PC-3 (cell line): Measurements from ENCODE around the gene KCP. TPM values are rescaled to one million over a fixed set of nuclear protein-coding genes. Genes with fewer than 3 reads are reported as not detected.

Experiments
- ATAC-seq: fragments of 200-7000 bp; cut with Tn5 transposase; 2 replicates; pipeline ENCODE4 v1.9.1; 2020; ENCODE audit warnings: mild to moderate bottlenecking, moderate library complexity
- BruUV-seq: library from RNA; stranded (reverse); fragments of 400-500 nt; replicated peaks from 2 replicates; lab custom pipeline; 2021; lab: Mats Ljungman, UMichigan
- CTCF ChIA-PET: fragments of 300-600 bp; sonication (Branson Sonifier 250); formaldehyde crosslinking; loops from one replicate; lab custom pipeline; 2022; ENCODE audit warnings: antibody characterized with exemption; lab: Charles Lee
- POLR2A ChIA-PET: fragments of 300-600 bp; sonication (Branson Sonifier 250); formaldehyde crosslinking; loops from one replicate; lab custom pipeline; 2022; ENCODE audit warnings: antibody characterized with exemption; ENCODE audit not compliant: unreplicated experiment; lab: Charles Lee
- DNase-seq: peaks from one replicate; pipeline ENCODE4 v3.0.0-alpha.2; 2015
- H2AFZ ChIP-seq: fragments of 300-600 bp; sonication (generic); 2 replicates; pipeline ENCODE4 v1.6.0; 2016; ENCODE audit warnings: antibody characterized with exemption, low read length
- H3F3A ChIP-seq: fragments of 300-600 bp; sonication (generic); one replicate; pipeline ENCODE4 v1.6.0; 2017; ENCODE audit warnings: antibody characterized with exemption, low read length, control low read depth, mild to moderate bottlenecking; ENCODE audit not compliant: unreplicated experiment
- H3K27ac ChIP-seq: fragments of 300-600 bp; sonication (generic); 2 replicates; pipeline ENCODE4 v1.5.1; 2016; ENCODE audit warnings: mild to moderate bottlenecking, low read length
- H3K27me3 ChIP-seq: fragments of 300-600 bp; sonication (generic); 2 replicates; pipeline ENCODE4 v1.6.1; 2016; ENCODE audit warnings: low read length, mixed read lengths
- H3K36me3 ChIP-seq: fragments of 300-600 bp; sonication (generic); 2 replicates; pipeline ENCODE4 v1.6.1; 2016; ENCODE audit warnings: low read depth, mixed run types, low read length, mixed read lengths
- H3K4me1 ChIP-seq: fragments of 300-600 bp; sonication (generic); 2 replicates; pipeline ENCODE4 v1.5.1; 2016; ENCODE audit warnings: low read length; ENCODE audit not compliant: insufficient read depth
- H3K4me2 ChIP-seq: fragments of 300-600 bp; sonication (generic); 2 replicates; pipeline ENCODE4 v1.6.0; 2016; ENCODE audit warnings: low read length
- H3K4me3 ChIP-seq: fragments of 300-600 bp; sonication (generic); 2 replicates; pipeline ENCODE4 v1.5.1; 2016; ENCODE audit warnings: mild to moderate bottlenecking, low read length, mixed read lengths
- H3K79me2 ChIP-seq: fragments of 300-600 bp; sonication (generic); 2 replicates; pipeline ENCODE4 v1.6.1; 2017; ENCODE audit warnings: low read length, mixed read lengths
- H3K9ac ChIP-seq: fragments of 300-600 bp; sonication (generic); 2 replicates; pipeline ENCODE4 v1.6.0; 2016; ENCODE audit warnings: mild to moderate bottlenecking, low read length
- H3K9me2 ChIP-seq: fragments of 300-600 bp; sonication (generic); replicated peaks from 2 replicates; pipeline ENCODE4 v1.6.1; 2016; ENCODE audit warnings: mixed run types, low read length, mixed read lengths
- H3K9me3 ChIP-seq: fragments of 300-600 bp; sonication (generic); 2 replicates; pipeline ENCODE4 v1.6.1; 2016; ENCODE audit warnings: low read length, mixed read lengths
- H4K20me1 ChIP-seq: fragments of 300-600 bp; sonication (generic); 2 replicates; pipeline ENCODE4 v1.6.1; 2016; ENCODE audit warnings: low read length, mixed read lengths
- EZH2 ChIP-seq: fragments of 300-600 bp; sonication (generic); IDR thresholded peaks from one replicate; pipeline ENCODE4 v1.6.1; 2017; ENCODE audit warnings: antibody characterized with exemption, mild to moderate bottlenecking, low read length; ENCODE audit not compliant: unreplicated experiment
- EZH2phosphoT487 ChIP-seq: fragments of 300-600 bp; sonication (generic); IDR thresholded peaks from 2 replicates; pipeline ENCODE4 v1.6.1; 2018; ENCODE audit warnings: mild to moderate bottlenecking, antibody characterized with exemption, low read length, borderline replicate concordance
- intact Hi-C: fragments of 100-400 bp; cut with micrococcal nuclease; formaldehyde crosslinking; loops from 2 replicates; pipeline ENCODE4 v1.9.0; 2023
- total RNA-seq: library from RNA; depleted of rRNA; stranded (reverse); fragments of >200 nt; gene quantifications from 2 replicates; pipeline ENCODE4 v1.2.3, GENCODE V29; 2014
- TF ChIP-seq, protein P1 (sequence below): fragments of 300-600 bp; sonication (generic); conservative IDR thresholded peaks from 2 replicates; pipeline ENCODE4 v1.5.1; 2017; ENCODE audit warnings: antibody characterized with exemption, low read depth, mild to moderate bottlenecking, low read length

The KCP gene
- total RNA-seq, 1 experiment from 2014 or later: 3.2 TPM

DNA sequence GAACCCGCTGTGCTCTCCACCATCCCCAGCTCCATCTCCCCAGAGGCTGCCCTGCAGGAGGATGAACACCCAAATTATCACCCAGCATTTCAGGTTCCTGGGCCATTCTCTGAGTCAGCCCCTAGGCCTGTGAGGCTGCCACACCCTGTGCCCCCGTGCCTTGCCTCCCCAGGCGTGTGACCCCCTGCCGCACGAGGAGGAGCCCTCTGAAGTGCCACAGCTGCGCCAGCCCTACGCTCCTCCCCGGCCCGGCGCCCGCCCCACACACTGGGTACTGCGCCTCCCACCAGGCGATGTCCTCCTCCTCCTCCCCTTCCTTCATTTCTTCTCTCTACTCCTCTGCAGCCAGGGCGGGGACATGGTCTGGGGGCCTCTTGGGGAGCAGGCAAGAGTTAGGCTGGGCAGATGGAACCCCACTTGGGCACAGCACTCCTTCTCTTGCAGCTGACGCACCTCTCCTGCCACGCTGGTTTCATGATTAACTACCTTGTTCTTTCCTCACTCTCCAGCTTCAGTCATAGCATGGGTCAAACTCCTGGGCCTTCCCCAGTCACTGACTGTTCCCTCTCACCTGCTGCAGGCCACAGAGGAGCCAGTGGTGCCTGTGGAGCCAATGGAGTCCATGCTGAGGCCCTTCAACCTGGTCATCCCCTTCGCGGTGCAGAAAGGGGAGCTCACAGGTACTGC, 60.6 kb downstream of the KCP start:
- ChIA-PET POLR2A (interaction anchor here (0.6 kb wide), 1 partner anchor 21 kb away, joined by 11 read pairs; no protein-coding TSS in a partner anchor), CTCF (interaction anchor here (0.6 kb wide), 1 partner anchor 1483 kb away, joined by 4 read pairs; no protein-coding TSS in a partner anchor)
- no peak for DNase-seq
- no TSS peak for BruUV-seq
- Histone ChIP-seq H3K4me3 (no peak overlapping the region), H3F3A (no peaks in the 10 kb centered on the region), H3K79me2 (no peaks in the 10 kb centered on the region), H3K27ac (no peak overlapping the region), H3K9me2 (no peaks in the 10 kb centered on the region), H3K9ac (no peak overlapping the region), H3K9me3 (no peaks in the 10 kb centered on the region), H2AFZ (no peak overlapping the region), H3K36me3 (no peaks in the 10 kb centered on the region), H4K20me1 (no peaks in the 10 kb centered on the region), H3K27me3 (no peaks in the 10 kb centered on the region), H3K4me1 (no peaks in the 10 kb centered on the region), H3K4me2 (no peak overlapping the region)
- no peak for ATAC-seq
- intact Hi-C loops: no loop called here
- no peak for TF ChIP-seq EZH2phosphoT487
- TF ChIP-seq, protein P1, sequence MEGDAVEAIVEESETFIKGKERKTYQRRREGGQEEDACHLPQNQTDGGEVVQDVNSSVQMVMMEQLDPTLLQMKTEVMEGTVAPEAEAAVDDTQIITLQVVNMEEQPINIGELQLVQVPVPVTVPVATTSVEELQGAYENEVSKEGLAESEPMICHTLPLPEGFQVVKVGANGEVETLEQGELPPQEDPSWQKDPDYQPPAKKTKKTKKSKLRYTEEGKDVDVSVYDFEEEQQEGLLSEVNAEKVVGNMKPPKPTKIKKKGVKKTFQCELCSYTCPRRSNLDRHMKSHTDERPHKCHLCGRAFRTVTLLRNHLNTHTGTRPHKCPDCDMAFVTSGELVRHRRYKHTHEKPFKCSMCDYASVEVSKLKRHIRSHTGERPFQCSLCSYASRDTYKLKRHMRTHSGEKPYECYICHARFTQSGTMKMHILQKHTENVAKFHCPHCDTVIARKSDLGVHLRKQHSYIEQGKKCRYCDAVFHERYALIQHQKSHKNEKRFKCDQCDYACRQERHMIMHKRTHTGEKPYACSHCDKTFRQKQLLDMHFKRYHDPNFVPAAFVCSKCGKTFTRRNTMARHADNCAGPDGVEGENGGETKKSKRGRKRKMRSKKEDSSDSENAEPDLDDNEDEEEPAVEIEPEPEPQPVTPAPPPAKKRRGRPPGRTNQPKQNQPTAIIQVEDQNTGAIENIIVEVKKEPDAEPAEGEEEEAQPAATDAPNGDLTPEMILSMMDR: no peak
- no peak for TF ChIP-seq EZH2

DNA sequence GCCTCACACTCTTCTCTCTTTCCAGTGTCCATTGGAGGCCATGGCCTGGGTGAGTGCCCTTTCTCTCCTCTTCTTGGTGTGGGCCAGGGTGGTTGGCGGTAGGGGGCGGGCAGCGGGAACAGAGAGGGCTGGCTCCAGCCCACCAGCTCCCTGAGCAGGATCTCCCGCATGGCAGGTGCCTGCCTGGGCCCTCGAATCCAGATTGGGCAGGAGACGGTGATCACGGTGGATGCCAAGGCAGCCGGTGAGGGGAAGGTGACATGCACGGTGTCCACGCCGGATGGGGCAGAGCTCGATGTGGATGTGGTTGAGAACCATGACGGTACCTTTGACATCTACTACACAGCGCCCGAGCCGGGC, 61.4 kb downstream of the KCP start:
- no peaks in the 10 kb centered on the region for H3K27me3 ChIP-seq
- no peak overlapping the region for H3K27ac ChIP-seq
- no peaks in the 10 kb centered on the region for H3K36me3 ChIP-seq
- ATAC-seq: no peak
- POLR2A ChIA-PET: interaction anchor here (0.6 kb wide), 1 partner anchor 20 kb away, joined by 11 read pairs; no protein-coding TSS in a partner anchor
- H2AFZ ChIP-seq: no peak overlapping the region
- TSS peak; percentile 23 for BruUV-seq
- no peak overlapping the region for H3K4me3 ChIP-seq
- H3K9ac ChIP-seq: no peak overlapping the region
- CTCF ChIA-PET: interaction anchor here (0.6 kb wide), 1 partner anchor 1484 kb away, joined by 4 read pairs; no protein-coding TSS in a partner anchor
- no peaks in the 10 kb centered on the region for H3K4me1 ChIP-seq
- H3K9me2 ChIP-seq: no peaks in the 10 kb centered on the region
- DNase-seq: no peak
- H3K4me2 ChIP-seq: no peak overlapping the region
- H3F3A ChIP-seq: no peaks in the 10 kb centered on the region
- TF ChIP-seq, protein P1: no peak
- no peak for TF ChIP-seq EZH2phosphoT487
- TF ChIP-seq EZH2: no peak
- no peaks in the 10 kb centered on the region for H4K20me1 ChIP-seq
- intact Hi-C loops: no loop called here
- H3K79me2 ChIP-seq: no peaks in the 10 kb centered on the region
- no peaks in the 10 kb centered on the region for H3K9me3 ChIP-seq
